Measurements from ENCODE around the gene AFF3.
"Not testable (repeated sequence)": the region's sequence is repeated elsewhere in the genome, so short reads cannot be mapped to it uniquely, and the experiment has no call there.

The AFF3 gene

DNA sequence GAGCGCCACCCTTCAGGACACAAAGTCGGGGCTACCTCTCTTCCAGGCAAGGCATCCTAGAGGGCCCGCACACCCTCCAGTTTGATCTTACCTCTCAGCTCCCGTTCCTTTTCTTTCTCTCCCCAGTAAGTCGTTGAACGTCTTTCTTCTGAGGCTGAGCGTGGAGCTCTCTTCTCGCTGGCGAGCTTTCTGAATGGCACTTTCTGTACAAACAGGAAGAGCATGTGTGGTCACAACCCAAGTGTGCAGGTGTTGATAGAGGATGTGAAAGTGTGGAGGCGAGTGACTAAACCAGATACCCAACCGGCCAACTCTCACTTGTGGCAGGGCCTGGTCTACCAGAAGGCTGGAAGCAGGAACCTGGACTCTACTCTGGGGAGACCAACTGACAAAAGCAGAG lies at the start of gene AFF3:
Gene AFF3 (minus strand): TSS at position 198 of the 400 bp plus-strand sequence. CDS start 38,136 bp downstream, outside the sequence.
- DNase-seq (ENCODE audit: low read depth): no peak

DNA sequence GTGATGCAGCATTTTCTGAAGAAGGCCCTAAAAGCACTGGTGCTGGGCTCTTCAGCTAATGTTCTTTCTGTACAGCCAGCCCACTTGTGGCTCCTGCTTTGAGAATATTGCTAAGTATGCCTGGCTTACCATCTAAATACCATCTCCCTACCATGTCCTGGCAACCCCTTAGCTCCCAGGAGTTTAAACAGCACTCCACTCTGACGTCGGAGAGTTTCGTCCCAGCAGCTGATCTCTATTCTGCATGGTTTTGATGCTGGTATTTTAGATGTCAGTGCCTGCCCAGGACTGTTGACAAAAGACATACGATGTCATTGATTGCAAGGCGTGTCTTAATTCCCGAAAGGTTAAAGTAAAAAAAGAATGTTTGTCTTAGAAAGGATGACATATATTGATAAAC lies 47.0 kb upstream of the AFF3 start:
- DNase-seq (ENCODE audit: low read depth): no peak

DNA sequence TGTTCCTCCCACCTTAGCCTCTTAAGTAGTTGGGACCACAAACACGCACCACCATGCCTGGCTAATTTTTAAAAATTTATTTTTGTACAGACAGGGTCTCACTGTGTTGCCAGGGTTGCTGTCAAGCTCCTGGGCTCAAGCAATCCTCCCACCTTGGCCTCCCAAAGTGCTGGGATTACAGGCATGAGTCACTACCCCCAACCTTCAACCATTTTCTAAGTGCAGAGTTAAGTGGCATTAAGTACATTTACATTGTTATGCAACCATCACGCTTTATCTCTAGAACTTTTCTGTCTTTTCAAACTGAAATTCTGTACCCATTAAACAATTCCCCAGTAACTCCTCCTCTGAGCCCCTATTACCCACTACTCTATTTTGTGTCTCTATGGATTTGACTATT lies 45.9 kb upstream of the AFF3 start:
- DNase-seq (ENCODE audit: low read depth): no peak

DNA sequence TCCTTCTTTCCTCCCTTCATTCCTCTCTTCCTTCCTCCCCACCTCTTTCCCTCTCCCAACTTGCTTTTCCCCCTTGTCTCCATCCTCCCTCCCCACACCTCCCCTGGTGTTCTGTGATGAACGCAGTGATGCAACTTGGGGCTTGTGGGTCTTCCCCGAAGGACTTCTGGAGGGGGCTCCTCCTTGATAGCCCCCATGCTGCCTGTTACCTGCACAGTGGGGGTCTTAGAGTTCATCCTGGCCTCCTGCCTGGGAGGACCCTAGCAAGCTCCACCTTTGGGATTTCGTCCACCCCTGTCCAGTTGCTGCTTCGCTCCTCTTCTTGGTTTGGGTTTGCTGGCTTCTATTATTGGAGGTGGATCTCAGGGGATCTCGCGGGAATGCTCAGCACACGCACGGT lies 43.7 kb upstream of the AFF3 start:
- no peak for DNase-seq (ENCODE audit: low read depth)

DNA sequence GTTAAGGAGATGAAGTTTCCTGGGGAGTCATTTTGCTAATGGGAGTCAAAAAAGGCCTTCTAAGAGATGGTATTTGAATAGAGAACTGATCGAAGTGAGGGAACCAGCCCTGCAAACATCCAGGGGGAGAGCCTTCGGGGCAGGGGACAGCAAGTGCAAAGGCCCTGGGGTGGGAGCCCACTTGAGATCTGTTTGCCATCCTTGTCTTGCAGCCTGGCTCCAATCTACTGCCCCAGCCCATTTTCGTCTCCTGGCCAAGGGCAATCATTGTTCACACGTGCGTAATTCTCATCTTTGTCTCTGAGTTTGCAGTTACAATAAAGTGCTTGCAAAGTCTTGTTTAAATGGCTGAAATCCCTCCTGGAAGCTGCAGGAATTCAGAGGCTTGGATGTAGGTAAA lies 43.1 kb upstream of the AFF3 start:
- no peak for DNase-seq (ENCODE audit: low read depth)

DNA sequence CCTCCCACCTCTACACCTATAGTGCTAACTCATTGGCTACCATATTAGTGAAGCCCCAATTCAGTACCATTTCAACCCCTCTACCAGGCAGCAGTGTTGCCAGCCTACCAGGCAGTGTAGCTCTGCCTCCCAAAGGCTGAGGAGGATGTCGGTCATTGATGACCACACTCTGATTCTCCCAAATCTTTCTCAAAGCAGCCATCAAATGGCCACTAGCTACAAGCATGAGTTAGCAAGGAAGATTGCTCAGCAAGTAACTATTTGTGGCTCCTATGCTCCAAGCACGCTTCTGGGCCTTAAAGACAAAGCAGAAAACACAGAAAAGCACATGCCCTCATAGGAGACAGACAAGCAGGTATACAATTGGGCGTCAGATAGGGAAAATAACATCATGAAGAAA lies 42.7 kb upstream of the AFF3 start:
- DNase-seq (ENCODE audit: low read depth): no peak

DNA sequence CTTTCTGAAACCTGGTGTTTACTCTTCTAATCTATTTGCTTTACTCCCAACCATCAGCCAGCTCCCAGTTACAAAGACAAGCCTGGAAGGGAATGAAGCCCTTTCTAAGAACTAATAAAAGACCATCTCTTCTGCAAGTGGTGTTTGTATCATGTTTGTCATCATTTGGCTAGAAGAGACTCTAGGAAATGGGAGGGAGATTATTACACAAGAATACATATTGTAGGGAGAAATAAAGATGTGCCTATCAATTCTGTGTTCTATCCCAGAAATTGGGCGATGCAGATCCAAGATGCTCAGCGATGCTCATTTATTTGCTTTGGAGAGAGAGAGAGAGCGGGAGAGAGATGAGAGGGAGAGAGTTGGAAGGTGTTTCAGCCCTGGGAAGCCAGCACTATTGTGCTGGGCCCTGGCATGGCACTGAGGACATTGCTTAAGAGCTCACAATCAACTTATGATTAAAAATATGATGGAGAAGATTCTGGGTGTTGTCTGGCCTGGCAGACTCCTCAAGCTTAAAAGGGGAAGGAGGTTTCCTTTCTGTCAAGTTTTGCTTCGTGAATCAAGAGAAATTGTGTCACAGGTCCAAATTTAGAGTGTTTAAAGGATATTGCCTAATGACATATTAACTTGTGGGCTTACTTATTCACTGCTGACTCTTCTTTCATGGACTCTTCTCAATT lies 41.8 kb upstream of the AFF3 start:
- DNase-seq (ENCODE audit: low read depth): no peak

DNA sequence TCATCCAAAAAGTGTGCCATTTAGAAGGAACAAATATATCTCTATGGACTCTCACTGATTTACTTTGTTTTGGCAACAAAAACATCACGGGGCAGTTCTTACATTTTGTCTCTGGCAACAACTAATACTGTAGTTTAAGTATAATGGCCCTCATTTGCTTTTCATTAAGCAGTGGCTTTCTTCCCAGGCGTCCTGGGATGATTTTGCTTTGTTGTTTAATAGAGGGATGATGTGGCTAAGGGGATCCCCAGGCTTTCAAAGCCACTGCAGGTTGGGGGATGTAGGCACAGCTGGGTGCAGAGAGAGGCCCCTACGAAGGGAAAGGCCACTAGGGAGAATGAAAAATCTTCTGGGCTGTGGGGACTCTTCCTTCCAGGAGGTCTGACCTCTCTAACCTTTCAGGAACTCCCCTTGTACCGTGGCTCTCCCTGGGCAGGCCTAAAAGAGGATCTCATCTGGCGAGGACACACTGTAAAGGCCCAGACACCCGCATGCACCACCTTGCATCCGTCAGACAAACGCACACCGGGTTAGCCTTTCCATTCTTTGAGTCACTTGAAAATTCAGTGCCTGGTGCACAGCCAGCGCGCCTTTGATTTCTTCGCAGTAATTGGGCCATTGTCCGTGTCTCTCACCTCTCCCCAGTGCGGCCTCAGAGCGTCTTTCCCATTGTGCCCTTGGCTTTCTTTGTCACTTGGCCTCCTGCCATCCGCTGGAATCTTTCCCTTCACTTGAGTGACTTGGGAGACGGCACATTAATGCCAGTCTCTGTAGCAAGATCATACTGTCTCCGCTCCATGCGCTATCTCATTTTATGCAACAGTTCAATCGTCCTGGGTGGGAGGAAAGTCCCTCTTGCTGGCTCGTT lies 40.3 kb upstream of the AFF3 start:
- no peak for DNase-seq (ENCODE audit: low read depth)

DNA sequence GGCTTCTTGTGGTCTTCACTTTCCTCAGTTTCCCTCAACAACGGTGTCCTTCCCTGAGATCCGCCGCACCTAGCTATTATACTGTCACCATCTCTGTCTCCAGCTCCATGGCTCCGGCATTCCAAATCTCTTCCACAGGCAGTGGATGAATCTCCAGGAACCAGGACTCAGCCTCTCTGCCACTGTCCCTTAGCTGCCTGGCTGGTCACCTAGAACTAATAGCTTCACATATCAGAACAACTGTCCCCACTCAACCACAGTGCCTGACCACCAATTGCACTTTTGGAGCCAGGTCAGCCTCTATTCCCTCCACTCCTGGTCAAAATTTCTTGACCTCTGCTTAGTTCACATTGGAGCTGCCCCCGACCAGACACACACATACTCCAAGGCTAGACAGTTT lies 38.1 kb upstream of the AFF3 start:
- no peak for DNase-seq (ENCODE audit: low read depth)

- no peak for DNase-seq (ENCODE audit: low read depth)
Observed at GRCh38 chr2:100179806-100180205, 37.4 kb upstream of the AFF3 start.

DNA sequence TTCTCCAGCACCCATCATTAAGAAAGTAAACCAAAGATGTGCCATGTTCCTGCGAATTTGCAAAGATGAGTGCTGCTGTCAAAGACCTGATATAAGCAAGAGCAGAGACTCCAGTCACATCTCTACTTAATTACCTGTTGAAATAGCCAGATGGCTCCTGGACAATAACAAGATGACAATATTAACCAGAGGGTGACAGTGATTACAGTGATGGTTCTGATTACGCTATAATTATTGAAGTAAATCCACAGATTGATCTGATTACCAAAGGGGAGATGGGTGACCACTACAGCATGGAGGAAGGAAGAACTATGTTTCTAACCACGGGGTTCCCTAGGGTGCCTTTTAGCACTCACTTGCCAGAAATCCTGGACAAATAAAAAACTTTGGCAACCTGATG lies 36.5 kb upstream of the AFF3 start:
- DNase-seq (ENCODE audit: low read depth): no peak

DNA sequence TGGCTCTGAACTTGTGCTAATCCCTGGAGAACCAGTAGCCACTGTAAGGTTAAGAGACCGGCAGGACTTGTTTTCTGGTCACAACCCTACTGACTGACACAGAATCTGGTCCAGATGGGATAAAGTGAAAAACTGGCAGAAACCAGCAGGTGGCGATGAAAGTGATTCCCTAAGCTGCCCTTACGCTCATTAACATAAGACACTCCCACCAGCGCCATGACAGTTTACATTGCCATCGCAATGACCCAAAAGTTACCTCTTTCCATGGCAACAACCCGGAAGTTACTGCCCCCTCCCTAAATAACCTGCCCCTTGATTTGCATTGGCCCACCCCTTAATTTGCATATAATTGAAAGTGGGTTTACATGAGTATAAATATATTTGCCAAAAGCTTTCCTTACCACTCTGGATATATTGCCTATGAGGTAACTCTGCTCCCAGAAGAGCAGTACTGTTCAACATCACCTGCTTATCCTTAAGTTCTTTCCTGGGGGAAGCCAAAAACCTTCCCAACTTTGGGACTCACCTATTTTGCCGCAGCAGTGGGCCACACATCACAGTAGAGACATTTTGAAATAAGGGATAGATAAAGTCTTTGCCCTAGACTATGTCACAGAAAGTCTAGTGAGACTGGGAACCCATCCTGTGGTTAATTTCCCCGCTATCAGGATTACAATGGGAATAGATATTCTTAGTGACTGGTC lies 35.8 kb upstream of the AFF3 start:
- no peak for DNase-seq (ENCODE audit: low read depth)

DNA sequence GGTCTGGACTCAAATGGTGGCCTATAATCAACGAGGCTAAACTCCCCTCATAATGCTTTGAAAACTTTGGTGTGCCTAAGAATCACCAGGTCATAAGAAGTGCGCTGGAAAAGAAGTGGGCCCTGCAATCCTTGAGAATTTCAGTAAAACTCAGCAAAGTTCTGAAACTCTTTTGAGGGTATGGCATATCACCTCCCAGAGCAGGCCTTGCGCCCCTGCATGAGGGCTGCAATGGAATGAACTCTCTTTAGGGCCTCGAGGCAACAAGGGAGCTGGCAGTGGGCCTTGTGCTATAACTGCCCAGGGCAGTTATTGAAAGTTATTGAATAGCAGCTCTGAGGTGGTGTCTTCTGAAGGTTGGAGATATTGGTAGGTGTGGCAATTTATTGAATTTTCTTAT lies 34.5 kb upstream of the AFF3 start:
- DNase-seq (ENCODE audit: low read depth): no peak

GRCh38 chr2:100174026-100174431 lies 31.6 kb upstream of the AFF3 start:
- no peak for DNase-seq (ENCODE audit: low read depth)

GRCh38 chr2:100166701-100167100 lies 24.3 kb upstream of the AFF3 start:
- no peak for DNase-seq (ENCODE audit: low read depth)

DNA sequence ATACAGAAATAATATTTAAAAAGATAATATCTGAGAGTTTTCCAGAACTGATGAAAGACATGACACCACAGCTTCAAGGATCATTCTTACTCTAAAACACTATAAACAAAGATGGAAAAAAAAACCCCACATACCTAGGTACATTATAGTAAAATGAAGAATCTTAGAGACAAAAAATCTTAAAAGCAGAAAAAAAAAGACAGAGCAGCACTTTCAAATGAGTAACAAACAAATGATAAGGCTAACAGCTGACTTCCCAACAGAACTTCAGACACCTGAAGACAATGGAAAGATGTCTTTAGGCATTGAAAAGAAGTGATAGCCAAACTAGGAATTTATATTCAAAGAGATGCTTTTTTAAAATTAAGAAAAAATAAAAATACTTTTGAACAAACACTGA lies 21.2 kb upstream of the AFF3 start:
- no peak for DNase-seq (ENCODE audit: low read depth)

- no peak for DNase-seq (ENCODE audit: low read depth)
Observed at GRCh38 chr2:100161945-100162620, 19.7 kb upstream of the AFF3 start.

- no peak for DNase-seq (ENCODE audit: low read depth)
Observed at GRCh38 chr2:100160396-100160795, 18.0 kb upstream of the AFF3 start.

- not testable (repeated sequence) for DNase-seq (ENCODE audit: low read depth)
Observed at GRCh38 chr2:100151832-100152231, 9.4 kb upstream of the AFF3 start.

DNA sequence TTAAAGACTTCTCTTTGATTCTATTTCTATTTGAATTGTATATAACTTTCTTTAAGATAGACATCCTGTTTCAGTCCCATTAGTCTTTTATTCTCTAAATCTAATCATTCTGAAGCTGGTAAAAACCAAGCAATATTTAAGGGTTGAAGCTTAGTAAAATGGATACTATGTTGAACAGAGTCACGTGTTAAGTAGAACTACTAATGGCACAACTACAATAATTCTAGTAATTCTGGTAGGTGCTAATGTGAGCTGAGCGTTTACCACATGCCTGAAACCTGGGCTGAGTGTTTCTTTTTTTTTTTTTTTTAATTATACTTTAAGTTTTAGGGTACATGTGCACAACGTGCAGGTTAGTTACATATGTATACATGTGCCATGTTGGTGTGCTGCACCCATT lies 8.9 kb upstream of the AFF3 start:
- no peak for DNase-seq (ENCODE audit: low read depth)

GRCh38 chr2:100148883-100149282 lies 6.5 kb upstream of the AFF3 start:
- no peak for DNase-seq (ENCODE audit: low read depth)

DNA sequence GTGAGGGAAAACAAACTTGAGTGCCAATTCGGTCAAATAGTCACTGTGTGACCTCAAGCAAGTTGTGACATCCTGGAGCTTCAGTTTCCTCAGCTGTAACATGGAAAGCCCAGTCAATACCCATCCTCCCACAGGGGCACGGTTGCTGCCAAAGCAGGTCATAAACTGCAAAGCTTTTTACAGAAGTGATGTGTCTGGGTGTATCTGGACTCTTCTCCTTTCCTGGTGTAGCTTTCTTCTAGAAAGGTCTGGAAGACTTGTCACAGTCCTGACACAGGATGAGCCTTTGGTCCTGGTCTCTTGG lies 4.2 kb upstream of the AFF3 start:
- no peak for DNase-seq (ENCODE audit: low read depth)

Data from activated T-helper 9 cell treated with anti-CD3 and anti-CD28 coated beads, Interleukin-2, amount 50 U/mL, for 16 hours (primary cell).